ENCODE results near the gene CTSO. TPM values are rescaled to one million over a fixed set of nuclear protein-coding genes. Genes with fewer than 3 reads are reported as not detected.

Gene CTSO
- polyA plus RNA-seq, 1 donor (not counting 4 experiments of a cell fraction or from before 2014, with no cell fraction given): 3.3 TPM

GRCh38 chr4:155964016-155964891 is 10.6 kb upstream of the CTSO start:
- dilution Hi-C loops (cut with MboI; ENCODE audit: extremely low pct_ligation_motif_present, low sequenced_read_pairs): no loop called here

GRCh38 chr4:155962767-155963166 is 9.1 kb upstream of the CTSO start:
- DNase-seq (ENCODE audit: low read depth, low spot score) (no peak), FAIRE-seq (no peak)
- Histone ChIP-seq H3K9ac (ENCODE audit: control insufficient read depth, extremely low read depth, insufficient read depth, low read length) (no peak overlapping the region), H3K27ac (ENCODE audit: control insufficient read depth, insufficient read depth, low read length) (no peak overlapping the region), H3K9me1 (ENCODE audit: control insufficient read depth, extremely low read depth, insufficient read depth, low read length) (no peaks in the 10 kb centered on the region), H3K36me3 (ENCODE audit: control insufficient read depth in 2 of 2, extremely low read depth in 1 of 2, insufficient read depth in 2 of 2, low read length in 2 of 2) (no peaks in the 10 kb centered on the region), H3K27me3 (ENCODE audit: control insufficient read depth, extremely low read depth, insufficient read depth, low read length) (no peaks in the 10 kb centered on the region), H3K9me3 (ENCODE audit: control insufficient read depth, low read depth, low read length) (no peaks in the 10 kb centered on the region), H3K4me3 (ENCODE audit: control insufficient read depth in 2 of 3, extremely low read depth in 1 of 3, insufficient read depth in 2 of 3, low read depth in 1 of 3, low read length in 3 of 3) (no peak overlapping the region), H4K20me1 (ENCODE audit: control insufficient read depth, extremely low read depth, insufficient read depth, low read length) (no peaks in the 10 kb centered on the region), H2AFZ (ENCODE audit: control insufficient read depth, low read length) (no peak overlapping the region), H3K4me1 (ENCODE audit: control insufficient read depth, extremely low read depth, insufficient read depth, low read length) (peaks cover 9% of the 10 kb centered on the region), H3K4me2 (ENCODE audit: control insufficient read depth, extremely low read depth, insufficient read depth, low read depth, low read length) (no peak overlapping the region), H3K79me2 (ENCODE audit: control insufficient read depth, insufficient read depth, low read length) (no peaks in the 10 kb centered on the region)
- TF ChIP-seq EZH2 (IDR thresholded peaks at IDR 0.05; ENCODE audit: low read length) (no peak), CTCF (optimal IDR thresholded peaks at IDR 0.05 in 1 of 3, IDR thresholded peaks at IDR 0.05 in 1 of 3, conservative IDR thresholded peaks at IDR 0.05 in 1 of 3; ENCODE audit: extremely low read depth in 1 of 3, insufficient read depth in 2 of 3, low read length in 3 of 3) (no peak)
- dilution Hi-C loops (cut with MboI; ENCODE audit: extremely low pct_ligation_motif_present, low sequenced_read_pairs): no loop called here

More at GRCh38 chr4:155964016-155964891, 10.6 kb upstream of the CTSO start:
- Histone ChIP-seq H3K27me3 (ENCODE audit: control insufficient read depth, extremely low read depth, insufficient read depth, low read length) (no peaks in the 10 kb centered on the region), H3K4me2 (ENCODE audit: control insufficient read depth, extremely low read depth, insufficient read depth, low read depth, low read length) (no peak overlapping the region), H2AFZ (ENCODE audit: control insufficient read depth, low read length) (no peak overlapping the region), H3K9ac (ENCODE audit: control insufficient read depth, extremely low read depth, insufficient read depth, low read length) (no peak overlapping the region), H3K4me3 (ENCODE audit: control insufficient read depth in 2 of 3, extremely low read depth in 1 of 3, insufficient read depth in 2 of 3, low read depth in 1 of 3, low read length in 3 of 3) (no peak overlapping the region), H4K20me1 (ENCODE audit: control insufficient read depth, extremely low read depth, insufficient read depth, low read length) (no peaks in the 10 kb centered on the region), H3K79me2 (ENCODE audit: control insufficient read depth, insufficient read depth, low read length) (no peaks in the 10 kb centered on the region), H3K4me1 (ENCODE audit: control insufficient read depth, extremely low read depth, insufficient read depth, low read length) (peaks cover 9% of the 10 kb centered on the region), H3K9me3 (ENCODE audit: control insufficient read depth, low read depth, low read length) (no peaks in the 10 kb centered on the region), H3K9me1 (ENCODE audit: control insufficient read depth, extremely low read depth, insufficient read depth, low read length) (no peaks in the 10 kb centered on the region), H3K36me3 (ENCODE audit: control insufficient read depth in 2 of 2, extremely low read depth in 1 of 2, insufficient read depth in 2 of 2, low read length in 2 of 2) (no peaks in the 10 kb centered on the region), H3K27ac (ENCODE audit: control insufficient read depth, insufficient read depth, low read length) (no peak overlapping the region)
- FAIRE-seq: no peak
- TF ChIP-seq EZH2 (IDR thresholded peaks at IDR 0.05; ENCODE audit: low read length) (no peak), CTCF (optimal IDR thresholded peaks at IDR 0.05 in 1 of 3, IDR thresholded peaks at IDR 0.05 in 1 of 3, conservative IDR thresholded peaks at IDR 0.05 in 1 of 3; ENCODE audit: extremely low read depth in 1 of 3, insufficient read depth in 2 of 3, low read length in 3 of 3) (no peak)
- no peak for DNase-seq (ENCODE audit: low read depth, low spot score)

Measured in keratinocyte (primary cell).